ENCODE measurements around the gene RNF44. TPM values are rescaled to one million over a fixed set of nuclear protein-coding genes. Genes with fewer than 3 reads are reported as not detected.

Gene RNF44
- total RNA-seq, 5 donors from 2014 or later (not counting 1 experiment from before 2014, with no cell fraction given), result 250 to 319 (median 294) TPM

DNA sequence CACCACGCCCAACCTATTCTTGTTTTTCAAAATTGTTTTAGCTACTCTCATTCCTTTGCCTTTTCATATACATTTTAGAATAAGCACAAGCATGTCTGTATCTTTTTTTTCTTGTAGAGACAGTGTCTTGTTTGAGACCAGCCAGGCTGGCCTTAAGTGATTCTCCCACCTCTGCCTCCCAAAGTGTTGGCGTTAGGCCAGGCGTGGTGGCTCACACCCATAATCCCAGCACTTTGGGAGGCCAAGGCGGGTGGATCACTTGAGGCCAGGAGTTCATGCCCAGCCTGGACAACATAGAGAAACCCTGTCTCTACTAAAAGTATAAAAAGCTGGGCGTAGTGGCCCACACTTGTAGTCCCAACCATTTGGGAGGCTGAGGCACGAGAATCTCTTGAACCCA is 13.1 kb downstream of the RNF44 start:
- H3K27me3 Mint-ChIP-seq, result no peaks in the 10 kb centered on the region
- POLR2A ChIA-PET, result interaction anchor here in 1 of 2 donors (0.6 kb wide), 1 partner anchor 19 kb away, joined by 3 read pairs; no protein-coding TSS in a partner anchor
- no peaks in the 10 kb centered on the region for H3K9me3 ChIP-seq

DNA sequence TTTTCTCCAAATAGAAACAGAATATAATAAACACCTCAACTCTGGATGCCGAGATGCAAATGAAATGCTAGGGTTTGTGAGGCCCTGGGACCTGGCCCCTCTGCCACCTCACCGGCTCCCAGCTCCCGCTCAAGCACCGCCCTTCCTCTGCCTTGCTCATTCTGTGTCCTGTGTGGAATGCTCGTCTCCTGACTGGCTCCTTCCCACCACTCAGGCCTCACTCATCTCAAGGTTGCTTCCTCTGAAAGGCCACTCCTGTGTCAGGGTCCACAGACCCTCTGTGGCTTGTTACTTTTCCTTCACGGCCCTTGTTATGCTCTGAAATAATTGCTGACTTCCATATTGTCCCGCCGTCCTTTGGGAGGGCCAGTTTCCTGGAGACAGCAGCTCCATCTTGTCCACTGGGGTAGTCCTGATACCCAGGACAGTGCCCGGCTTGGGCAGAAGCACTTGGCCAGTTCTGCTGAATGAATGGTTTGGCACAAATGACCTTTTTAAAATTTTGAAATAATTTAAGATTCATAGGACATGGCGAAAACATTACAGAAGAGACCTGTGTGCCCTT is 15.4 kb downstream of the RNF44 start:
- Mint-ChIP-seq H3K4me3 (no peak overlapping the region), H3K36me3 (no peaks in the 10 kb centered on the region), H3K4me1 (peaks cover 15 to 28% (median 18%) of the 10 kb centered on the region in 3 donors), H3K9me3 (no peaks in the 10 kb centered on the region), H3K27ac (peak overlapping the region in 1 of 2 donors; percentile 61), H3K27me3 (no peaks in the 10 kb centered on the region)
- ChIA-PET POLR2A (no interaction called here), CTCF (no interaction called here)
- peaks cover 0 to 4% of the 10 kb centered on the region in 2 donors for H3K36me3 ChIP-seq (ENCODE audit: control insufficient read depth in 2 of 2, extremely low read depth in 1 of 2, insufficient read depth in 1 of 2, low read length in 1 of 2)
- DNase-seq (no peak), ATAC-seq (replicated peaks in 1 of 4) (peak in 1 of 4 experiments; percentile 7)
- no peak overlapping the region for H3K4me3 ChIP-seq (ENCODE audit: control insufficient read depth in 1 of 2, extremely low read depth in 1 of 2, low read length in 1 of 2)
- H3K27me3 ChIP-seq (replicated peaks in 1 of 2; ENCODE audit: control insufficient read depth in 2 of 2, extremely low read depth in 1 of 2, insufficient read depth in 2 of 2, low read length in 1 of 2), result no peaks in the 10 kb centered on the region
- peaks cover under 1 to 19% of the 10 kb centered on the region in 2 experiments for H3K4me1 ChIP-seq (ENCODE audit: control insufficient read depth in 1 of 2, extremely low read depth in 1 of 2, insufficient read depth in 2 of 2, low read length in 2 of 2)
- no peaks in the 10 kb centered on the region for H3K9me3 ChIP-seq
- WGBS (ENCODE audit: insufficient coverage), result 78% methylated on average over 8 of the region's 10 CpGs
- no peak overlapping the region for H3K27ac ChIP-seq (ENCODE audit: low read length)

More for the DNA sequence above, 13.1 kb downstream of the RNF44 start:
- WGBS (ENCODE audit: insufficient coverage), result 96% methylated on average over 5 of the region's 6 CpGs
- H3K27ac ChIP-seq (ENCODE audit: low read length), result no peak overlapping the region
- peaks cover 23 to 32% (median 23%) of the 10 kb centered on the region in 3 donors for H3K4me1 Mint-ChIP-seq
- H3K36me3 ChIP-seq (ENCODE audit: control insufficient read depth in 2 of 2, extremely low read depth in 1 of 2, insufficient read depth in 1 of 2, low read length in 1 of 2), result peaks cover under 1 to 22% of the 10 kb centered on the region in 2 donors
- CTCF ChIA-PET, result no interaction called here
- H3K27me3 ChIP-seq (replicated peaks in 1 of 2; ENCODE audit: control insufficient read depth in 2 of 2, extremely low read depth in 1 of 2, insufficient read depth in 2 of 2, low read length in 1 of 2), result no peaks in the 10 kb centered on the region
- H3K4me3 ChIP-seq (ENCODE audit: control insufficient read depth in 1 of 2, extremely low read depth in 1 of 2, low read length in 1 of 2), result no peak overlapping the region
- peaks cover 13 to 31% of the 10 kb centered on the region in 2 experiments for H3K4me1 ChIP-seq (ENCODE audit: control insufficient read depth in 1 of 2, extremely low read depth in 1 of 2, insufficient read depth in 2 of 2, low read length in 2 of 2)
- H3K9me3 Mint-ChIP-seq, result no peaks in the 10 kb centered on the region
- ATAC-seq (replicated peaks in 1 of 4), result no peak
- peaks cover 6% of the 10 kb centered on the region for H3K36me3 Mint-ChIP-seq
- H3K27ac Mint-ChIP-seq, result peak overlapping the region in 1 of 2 donors; percentile 22
- no peak overlapping the region for H3K4me3 Mint-ChIP-seq
- no peak for DNase-seq

DNA sequence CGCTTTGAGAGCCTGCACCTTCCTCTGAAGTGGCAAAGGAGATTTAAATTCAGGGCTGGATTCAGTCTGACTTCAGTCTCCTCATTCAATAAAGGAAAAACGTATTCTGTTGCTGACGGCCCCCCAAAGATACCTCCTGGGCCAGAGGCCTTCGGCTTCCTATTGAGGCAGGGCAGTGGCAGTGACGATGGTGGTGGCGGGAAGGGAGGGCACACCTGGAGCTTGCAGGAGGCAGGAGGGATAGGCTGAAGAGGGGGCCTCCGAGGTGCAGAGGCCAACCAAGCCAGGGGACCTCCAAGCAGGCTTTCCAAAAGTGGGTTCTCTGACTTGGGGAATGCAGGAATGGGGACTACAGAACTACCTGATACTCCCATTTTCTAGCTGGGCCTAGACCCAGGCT is 15.9 kb downstream of the RNF44 start:
- no CpG with 5 or more reads among the region's 7 CpGs for WGBS (ENCODE audit: insufficient coverage)
- Mint-ChIP-seq H3K4me1 (peaks cover 15 to 29% (median 19%) of the 10 kb centered on the region in 3 donors), H3K27me3 (no peaks in the 10 kb centered on the region), H3K27ac (no peak overlapping the region), H3K36me3 (no peaks in the 10 kb centered on the region), H3K4me3 (no peak overlapping the region), H3K9me3 (no peaks in the 10 kb centered on the region)
- ATAC-seq (replicated peaks in 1 of 4) (no peak), DNase-seq (no peak)
- H3K9me3 ChIP-seq, result no peaks in the 10 kb centered on the region
- POLR2A ChIA-PET, result no interaction called here
- CTCF ChIA-PET, result no interaction called here
- H3K4me3 ChIP-seq (ENCODE audit: control insufficient read depth in 1 of 2, extremely low read depth in 1 of 2, low read length in 1 of 2), result no peak overlapping the region
- H3K27me3 ChIP-seq (replicated peaks in 1 of 2; ENCODE audit: control insufficient read depth in 2 of 2, extremely low read depth in 1 of 2, insufficient read depth in 2 of 2, low read length in 1 of 2), result no peaks in the 10 kb centered on the region
- H3K36me3 ChIP-seq (ENCODE audit: control insufficient read depth in 2 of 2, extremely low read depth in 1 of 2, insufficient read depth in 1 of 2, low read length in 1 of 2), result no peaks in the 10 kb centered on the region
- no peak overlapping the region for H3K27ac ChIP-seq (ENCODE audit: low read length)
- peaks cover 0 to 19% of the 10 kb centered on the region in 2 experiments for H3K4me1 ChIP-seq (ENCODE audit: control insufficient read depth in 1 of 2, extremely low read depth in 1 of 2, insufficient read depth in 2 of 2, low read length in 2 of 2)

DNA sequence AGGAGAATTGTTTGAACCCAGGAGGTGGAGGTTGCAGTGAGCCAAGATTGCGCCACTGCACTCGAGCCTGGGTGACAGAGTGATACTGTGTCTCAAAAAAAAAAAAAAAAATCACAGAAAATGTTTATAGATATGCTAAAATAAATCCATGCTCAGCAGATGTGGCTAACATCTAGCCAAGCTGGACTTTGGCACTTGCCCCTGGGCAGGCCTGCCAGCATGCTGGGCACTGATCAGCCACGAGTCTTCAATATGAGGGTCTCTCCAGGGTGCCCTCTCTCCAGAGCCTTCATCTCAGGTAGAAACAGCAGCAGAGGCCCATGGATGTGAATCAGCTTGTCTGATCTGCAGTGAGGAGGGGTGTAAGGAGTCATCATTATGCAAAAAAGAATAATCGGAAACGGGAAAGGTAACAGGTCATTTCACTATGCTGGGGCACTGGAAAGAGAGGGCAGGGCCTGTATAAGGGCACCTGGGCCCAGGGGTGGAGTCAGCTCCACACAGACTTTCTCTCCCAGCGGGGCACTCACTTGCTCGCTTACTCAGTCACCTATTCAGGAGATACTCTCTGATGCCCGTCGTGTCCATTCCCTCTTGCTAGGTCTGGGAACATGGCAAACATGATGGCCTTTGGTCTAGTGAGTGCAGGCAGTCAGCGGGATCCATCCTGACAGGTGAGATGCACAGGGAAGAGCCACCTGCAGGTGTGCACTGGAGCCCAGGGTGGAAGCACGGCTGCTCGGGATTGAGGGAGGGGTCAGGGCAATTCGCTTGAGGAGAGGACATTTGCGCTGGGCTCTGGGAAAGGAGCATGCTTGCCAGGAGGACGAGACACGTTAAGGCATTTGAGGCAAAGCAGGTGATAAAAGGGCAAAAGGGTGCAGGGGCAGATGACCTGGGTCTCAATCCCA is 17.1 kb downstream of the RNF44 start:
- no peaks in the 10 kb centered on the region for H3K9me3 ChIP-seq
- Mint-ChIP-seq H3K9me3 (no peaks in the 10 kb centered on the region), H3K27me3 (no peaks in the 10 kb centered on the region), H3K4me3 (no peak overlapping the region), H3K36me3 (no peaks in the 10 kb centered on the region), H3K27ac (no peak overlapping the region), H3K4me1 (peaks cover 17 to 29% (median 23%) of the 10 kb centered on the region in 3 donors)
- no peak overlapping the region for H3K27ac ChIP-seq (ENCODE audit: low read length)
- peaks cover 3 to 22% of the 10 kb centered on the region in 2 experiments for H3K4me1 ChIP-seq (ENCODE audit: control insufficient read depth in 1 of 2, extremely low read depth in 1 of 2, insufficient read depth in 2 of 2, low read length in 2 of 2)
- H3K36me3 ChIP-seq (ENCODE audit: control insufficient read depth in 2 of 2, extremely low read depth in 1 of 2, insufficient read depth in 1 of 2, low read length in 1 of 2), result no peaks in the 10 kb centered on the region
- no peak for ATAC-seq (replicated peaks in 1 of 4)
- WGBS (ENCODE audit: insufficient coverage), result 77% methylated on average over 13 of the region's 16 CpGs
- no peaks in the 10 kb centered on the region for H3K27me3 ChIP-seq (replicated peaks in 1 of 2; ENCODE audit: control insufficient read depth in 2 of 2, extremely low read depth in 1 of 2, insufficient read depth in 2 of 2, low read length in 1 of 2)
- DNase-seq, result no peak
- ChIA-PET CTCF (no interaction called here), POLR2A (no interaction called here)
- no peak overlapping the region for H3K4me3 ChIP-seq (ENCODE audit: control insufficient read depth in 1 of 2, extremely low read depth in 1 of 2, low read length in 1 of 2)

DNA sequence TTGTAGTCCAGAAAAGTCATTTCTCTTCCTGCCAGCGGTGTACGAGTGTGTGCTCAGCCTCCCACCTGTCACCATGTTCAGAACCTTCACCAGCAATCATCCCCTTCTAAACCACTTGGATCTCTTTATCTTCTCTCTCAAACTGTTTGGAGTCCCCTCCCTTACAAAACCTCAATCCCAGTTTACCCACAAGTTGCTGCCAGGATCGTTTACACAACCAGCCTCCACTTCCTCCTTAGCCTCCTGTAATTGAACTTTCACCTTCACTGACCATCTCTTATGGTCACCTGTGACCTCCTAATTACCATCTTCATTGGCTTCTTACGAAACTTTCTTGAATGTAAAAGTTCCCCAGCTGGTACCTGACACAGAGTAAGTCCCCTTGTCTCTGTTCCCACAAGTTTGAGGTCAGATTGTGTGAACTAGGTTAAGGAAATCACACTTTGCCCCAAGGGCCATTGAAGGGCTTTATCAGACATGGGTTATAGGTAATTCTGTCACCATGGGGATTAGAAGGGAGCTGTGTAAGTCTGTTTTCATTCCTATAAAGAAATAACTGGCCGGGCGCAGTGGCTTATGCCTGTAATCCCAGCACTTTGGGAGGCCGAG is 20.0 kb downstream of the RNF44 start:
- Histone ChIP-seq H3K4me1 (ENCODE audit: control insufficient read depth in 1 of 2, extremely low read depth in 1 of 2, insufficient read depth in 2 of 2, low read length in 2 of 2) (peaks cover 3 to 14% of the 10 kb centered on the region in 2 experiments), H3K27me3 (replicated peaks in 1 of 2; ENCODE audit: control insufficient read depth in 2 of 2, extremely low read depth in 1 of 2, insufficient read depth in 2 of 2, low read length in 1 of 2) (no peaks in the 10 kb centered on the region), H3K9me3 (no peaks in the 10 kb centered on the region), H3K4me3 (ENCODE audit: control insufficient read depth in 1 of 2, extremely low read depth in 1 of 2, low read length in 1 of 2) (no peak overlapping the region), H3K27ac (ENCODE audit: low read length) (no peak overlapping the region), H3K36me3 (ENCODE audit: control insufficient read depth in 2 of 2, extremely low read depth in 1 of 2, insufficient read depth in 1 of 2, low read length in 1 of 2) (no peaks in the 10 kb centered on the region)
- CTCF ChIA-PET, result no interaction called here
- ATAC-seq (replicated peaks in 1 of 4) (no peak), DNase-seq (peak in 1 of 35 experiments; percentile 43)
- H3K4me1 Mint-ChIP-seq, result peaks cover 19 to 25% (median 22%) of the 10 kb centered on the region in 3 donors
- H3K4me3 Mint-ChIP-seq, result peak overlapping the region in 1 of 3 donors; percentile 6
- no peaks in the 10 kb centered on the region for H3K9me3 Mint-ChIP-seq
- POLR2A ChIA-PET, result interaction anchor here in 1 of 2 donors (0.6 kb wide), 1 partner anchor 20 kb away, joined by 3 read pairs; the partner anchor contains the start of gene RNF44
- no peaks in the 10 kb centered on the region for H3K36me3 Mint-ChIP-seq
- no peak overlapping the region for H3K27ac Mint-ChIP-seq
- no peaks in the 10 kb centered on the region for H3K27me3 Mint-ChIP-seq
- WGBS (ENCODE audit: insufficient coverage), result 42% methylated on average over 3 of the region's 7 CpGs

DNA sequence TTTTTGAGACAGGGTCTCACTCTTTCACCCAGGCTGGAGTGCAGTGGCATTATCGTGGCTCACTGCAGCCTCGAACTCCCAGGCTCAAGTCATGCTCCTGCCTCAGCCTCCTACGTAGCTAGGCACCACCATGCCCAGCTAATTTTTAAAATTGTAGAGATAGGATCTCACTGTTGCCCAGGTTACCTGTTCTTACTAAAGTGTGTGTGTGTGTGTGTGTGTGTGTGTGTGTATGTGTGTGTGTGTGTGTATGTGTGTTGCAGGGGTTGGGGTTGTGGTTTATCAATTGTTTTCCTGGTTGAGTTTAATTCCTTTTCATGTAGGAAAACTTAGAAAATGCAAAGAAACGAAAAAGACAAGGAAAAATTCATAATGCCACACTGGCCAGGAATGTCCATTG is 21.8 kb downstream of the RNF44 start:
- Mint-ChIP-seq H3K9me3 (no peaks in the 10 kb centered on the region), H3K27ac (no peak overlapping the region), H3K27me3 (no peaks in the 10 kb centered on the region), H3K36me3 (no peaks in the 10 kb centered on the region), H3K4me3 (no peak overlapping the region), H3K4me1 (peaks cover 16 to 24% (median 19%) of the 10 kb centered on the region in 3 donors)
- ATAC-seq (replicated peaks in 1 of 4) (no peak), DNase-seq (no peak)
- Histone ChIP-seq H3K27ac (ENCODE audit: low read length) (no peak overlapping the region), H3K9me3 (no peaks in the 10 kb centered on the region), H3K4me3 (ENCODE audit: control insufficient read depth in 1 of 2, extremely low read depth in 1 of 2, low read length in 1 of 2) (no peak overlapping the region), H3K4me1 (ENCODE audit: control insufficient read depth in 1 of 2, extremely low read depth in 1 of 2, insufficient read depth in 2 of 2, low read length in 2 of 2) (peaks cover 3 to 14% of the 10 kb centered on the region in 2 experiments), H3K27me3 (replicated peaks in 1 of 2; ENCODE audit: control insufficient read depth in 2 of 2, extremely low read depth in 1 of 2, insufficient read depth in 2 of 2, low read length in 1 of 2) (no peaks in the 10 kb centered on the region), H3K36me3 (ENCODE audit: control insufficient read depth in 2 of 2, extremely low read depth in 1 of 2, insufficient read depth in 1 of 2, low read length in 1 of 2) (no peaks in the 10 kb centered on the region)
- WGBS (ENCODE audit: insufficient coverage), result no CpG with 5 or more reads among the region's 4 CpGs
- POLR2A ChIA-PET, result no interaction called here
- CTCF ChIA-PET, result no interaction called here

Data from T-cell (primary cell).